Measurements from ENCODE around the gene SLC7A11.

DNA sequence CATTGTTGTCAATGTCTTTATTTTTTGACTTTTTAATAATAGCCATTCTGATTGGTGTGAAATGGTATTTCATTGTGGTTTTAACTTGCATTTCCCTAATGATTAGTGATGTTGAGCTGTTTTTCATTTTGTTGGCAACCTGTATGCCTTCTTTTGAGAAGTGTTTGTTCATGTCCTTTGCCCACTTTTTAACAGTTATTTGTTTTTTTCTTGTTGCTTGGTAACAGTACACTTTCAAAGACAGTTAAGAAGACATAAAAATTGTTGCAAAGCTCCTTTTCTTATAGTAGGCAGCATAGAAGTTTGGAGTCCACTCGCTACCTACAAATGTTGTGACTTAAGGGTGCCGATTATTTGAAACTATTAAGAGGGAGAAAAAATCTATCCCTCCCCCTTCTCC, 48.7 kb upstream of the SLC7A11 start:
- TF ChIP-seq, protein P1, sequence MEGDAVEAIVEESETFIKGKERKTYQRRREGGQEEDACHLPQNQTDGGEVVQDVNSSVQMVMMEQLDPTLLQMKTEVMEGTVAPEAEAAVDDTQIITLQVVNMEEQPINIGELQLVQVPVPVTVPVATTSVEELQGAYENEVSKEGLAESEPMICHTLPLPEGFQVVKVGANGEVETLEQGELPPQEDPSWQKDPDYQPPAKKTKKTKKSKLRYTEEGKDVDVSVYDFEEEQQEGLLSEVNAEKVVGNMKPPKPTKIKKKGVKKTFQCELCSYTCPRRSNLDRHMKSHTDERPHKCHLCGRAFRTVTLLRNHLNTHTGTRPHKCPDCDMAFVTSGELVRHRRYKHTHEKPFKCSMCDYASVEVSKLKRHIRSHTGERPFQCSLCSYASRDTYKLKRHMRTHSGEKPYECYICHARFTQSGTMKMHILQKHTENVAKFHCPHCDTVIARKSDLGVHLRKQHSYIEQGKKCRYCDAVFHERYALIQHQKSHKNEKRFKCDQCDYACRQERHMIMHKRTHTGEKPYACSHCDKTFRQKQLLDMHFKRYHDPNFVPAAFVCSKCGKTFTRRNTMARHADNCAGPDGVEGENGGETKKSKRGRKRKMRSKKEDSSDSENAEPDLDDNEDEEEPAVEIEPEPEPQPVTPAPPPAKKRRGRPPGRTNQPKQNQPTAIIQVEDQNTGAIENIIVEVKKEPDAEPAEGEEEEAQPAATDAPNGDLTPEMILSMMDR (conservative IDR thresholded peaks at IDR 0.05 in 1 of 2, IDR thresholded peaks at IDR 0.05 in 1 of 2; ENCODE audit: low read depth in 1 of 2, low read length in 2 of 2): no peak
- TF ChIP-seq EZH2 (IDR thresholded peaks at IDR 0.05; ENCODE audit: low read length, missing control alignments): no peak
